ENCODE data around the gene RRP15.

RRP15 gene

GRCh38 chr1:218363141-218363540 lies 78.0 kb downstream of the RRP15 start:
- DNase-seq (ENCODE audit: extremely low read depth, low read depth): no peak
- no peak overlapping the region for H3K4me3 ChIP-seq (replicated peaks; ENCODE audit: low read depth, low read length)
- no peak for TF ChIP-seq CTCF (IDR thresholded peaks at IDR 0.05; ENCODE audit: low read depth, low read length, missing control alignments)

DNA sequence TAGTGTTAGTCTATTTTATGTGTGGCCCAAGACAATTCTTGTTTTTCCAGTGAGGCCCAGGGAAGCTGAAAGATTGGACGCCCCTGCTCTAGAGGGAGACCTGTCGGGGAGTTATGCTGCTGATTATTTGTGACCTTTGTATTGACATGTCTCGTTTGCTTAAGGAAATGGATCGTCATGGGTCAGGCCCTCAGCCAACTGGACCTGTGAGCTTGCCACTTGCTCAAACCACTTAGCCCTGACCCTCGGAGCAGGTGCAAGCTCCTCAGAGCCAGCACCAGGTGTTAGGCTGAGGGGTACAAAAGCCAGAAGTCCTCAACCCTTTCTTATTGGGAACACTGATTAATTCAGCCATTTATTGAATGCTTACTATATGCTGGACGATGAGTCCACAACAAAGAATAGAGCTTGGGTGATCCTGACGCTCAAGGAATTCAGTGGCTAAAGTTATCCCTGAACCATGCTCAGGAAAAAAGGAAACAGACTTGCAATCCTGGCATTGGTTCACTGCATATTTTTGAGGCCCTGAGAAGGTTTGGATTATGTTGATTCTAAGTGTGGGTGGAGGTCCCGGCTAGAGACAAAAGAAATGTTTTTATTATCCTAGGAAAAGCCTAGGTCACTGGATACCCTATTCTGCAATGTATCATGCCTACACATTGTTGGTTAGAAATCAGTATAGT lies 79.1 kb downstream of the RRP15 start:
- TF ChIP-seq CTCF (IDR thresholded peaks at IDR 0.05; ENCODE audit: low read depth, low read length, missing control alignments): no peak
- no peak overlapping the region for H3K4me3 ChIP-seq (replicated peaks; ENCODE audit: low read depth, low read length)
- DNase-seq (ENCODE audit: extremely low read depth, low read depth): no peak

GRCh38 chr1:218365226-218365999 lies 80.3 kb downstream of the RRP15 start:
- H3K4me3 ChIP-seq (replicated peaks; ENCODE audit: low read depth, low read length): no peak overlapping the region
- TF ChIP-seq CTCF (IDR thresholded peaks at IDR 0.05; ENCODE audit: low read depth, low read length, missing control alignments): no peak
- DNase-seq (ENCODE audit: extremely low read depth, low read depth): no peak

- no peak for DNase-seq (ENCODE audit: extremely low read depth, low read depth)
- no peak overlapping the region for H3K4me3 ChIP-seq (replicated peaks; ENCODE audit: low read depth, low read length)
- TF ChIP-seq CTCF (IDR thresholded peaks at IDR 0.05; ENCODE audit: low read depth, low read length, missing control alignments): no peak
Measured at GRCh38 chr1:218366322-218367052, 81.4 kb downstream of the RRP15 start.

GRCh38 chr1:218367118-218367517 lies 82.0 kb downstream of the RRP15 start:
- TF ChIP-seq CTCF (IDR thresholded peaks at IDR 0.05; ENCODE audit: low read depth, low read length, missing control alignments): no peak
- DNase-seq (ENCODE audit: extremely low read depth, low read depth): no peak
- no peak overlapping the region for H3K4me3 ChIP-seq (replicated peaks; ENCODE audit: low read depth, low read length)

GRCh38 chr1:218368686-218369085 lies 83.6 kb downstream of the RRP15 start:
- no peak for TF ChIP-seq CTCF (IDR thresholded peaks at IDR 0.05; ENCODE audit: low read depth, low read length, missing control alignments)

More at GRCh38 chr1:218368686-218369085, 83.6 kb downstream of the RRP15 start:
- no peak overlapping the region for H3K4me3 ChIP-seq (replicated peaks; ENCODE audit: low read depth, low read length)
- no peak for DNase-seq (ENCODE audit: extremely low read depth, low read depth)

All from HFF-Myc (cell line).